Astrocyte (in vitro differentiated cells and primary cell): ENCODE data around the gene S1PR1. TPM values are rescaled to one million over a fixed set of nuclear protein-coding genes. Genes with fewer than 3 reads are reported as not detected.

Experiments used
- DNase-seq: peaks from one replicate; pipeline ENCODE4 v3.0.0-alpha.2; 2010; ENCODE audit warnings: low read depth
- FAIRE-seq: peaks from 2 replicates; lab custom pipeline; 2011; peaks lifted over from hg19 to GRCh38; lab: Jason Lieb, UNC
- H2AFZ ChIP-seq: 2 replicates; pipeline ENCODE4 v1.6.0; 2012; ENCODE audit warnings: low read depth, low read length, inconsistent platforms
- H3K27ac ChIP-seq: 2 replicates; pipeline ENCODE4 v1.5.1; 2011; ENCODE audit warnings: low read depth, low read length, inconsistent platforms
- H3K27me3 ChIP-seq: 2 replicates; pipeline ENCODE4 v1.6.0; 2011; ENCODE audit warnings: low read length, inconsistent platforms; ENCODE audit not compliant: insufficient read depth
- H3K36me3 ChIP-seq: 2 replicates; pipeline ENCODE4 v1.5.1; 2011; ENCODE audit warnings: low read length, inconsistent platforms; ENCODE audit not compliant: insufficient read depth
- H3K4me1 ChIP-seq: 2 replicates; pipeline ENCODE4 v1.5.1; 2011; ENCODE audit warnings: low read length, inconsistent platforms; ENCODE audit not compliant: insufficient read depth
- H3K4me2 ChIP-seq: 2 replicates; pipeline ENCODE4 v1.6.0; 2012; ENCODE audit warnings: low read length, inconsistent platforms
- H3K4me3 ChIP-seq: 2 replicates; pipeline ENCODE4 v1.5.1; 2011; ENCODE audit warnings: low read depth, mild to moderate bottlenecking, low read length, inconsistent platforms; ENCODE audit not compliant: insufficient read depth
- H3K79me2 ChIP-seq: 2 replicates; pipeline ENCODE4 v1.6.0; 2012; ENCODE audit warnings: mild to moderate bottlenecking, low read length, inconsistent platforms; ENCODE audit not compliant: insufficient read depth
- H3K9ac ChIP-seq: 2 replicates; pipeline ENCODE4 v1.6.0; 2012; ENCODE audit warnings: mild to moderate bottlenecking, low read length, inconsistent platforms
- H3K9me3 ChIP-seq: 2 replicates; pipeline ENCODE4 v1.5.1; 2012; ENCODE audit warnings: low read depth, mild to moderate bottlenecking, low read length, inconsistent platforms; ENCODE audit not compliant: insufficient read depth
- H4K20me1 ChIP-seq: 2 replicates; pipeline ENCODE4 v1.6.0; 2012; ENCODE audit warnings: low read length, inconsistent platforms; ENCODE audit not compliant: insufficient read depth
- H3K27ac Mint-ChIP-seq: one replicate; pipeline ENCODE4 v1.8.0; 2021; ENCODE audit warnings: mild to moderate bottlenecking, mixed read lengths; ENCODE audit not compliant: unreplicated experiment
- H3K27me3 Mint-ChIP-seq: one replicate; pipeline ENCODE4 v1.8.0; 2021; ENCODE audit warnings: low read depth, mixed read lengths; ENCODE audit not compliant: unreplicated experiment
- H3K36me3 Mint-ChIP-seq: one replicate; pipeline ENCODE4 v1.8.0; 2021; ENCODE audit warnings: low read depth, mixed read lengths; ENCODE audit not compliant: unreplicated experiment
- H3K4me1 Mint-ChIP-seq: one replicate; pipeline ENCODE4 v1.8.0; 2021; ENCODE audit warnings: low read depth, mixed read lengths; ENCODE audit not compliant: unreplicated experiment
- H3K4me3 Mint-ChIP-seq: one replicate; pipeline ENCODE4 v1.8.0; 2021; ENCODE audit warnings: mild to moderate bottlenecking, moderate library complexity, mixed read lengths; ENCODE audit not compliant: unreplicated experiment
- H3K9me3 Mint-ChIP-seq: one replicate; pipeline ENCODE4 v1.8.0; 2021; ENCODE audit warnings: mild to moderate bottlenecking, mixed read lengths; ENCODE audit not compliant: unreplicated experiment
- CTCF ChIP-seq: IDR thresholded peaks from 2 replicates; pipeline ENCODE4 v1.5.1; 2011; ENCODE audit warnings: low read depth, mild to moderate bottlenecking, inconsistent platforms, low read length, moderate library complexity; ENCODE audit not compliant: insufficient read depth
- EZH2 ChIP-seq: IDR thresholded peaks from 2 replicates; pipeline ENCODE4 v1.6.1; 2012; ENCODE audit warnings: mild to moderate bottlenecking, low read length, inconsistent platforms; ENCODE audit not compliant: insufficient read depth
- total RNA-seq: library from RNA; stranded (reverse); gene quantifications from 2 replicates; pipeline ENCODE4 v1.2.1, GENCODE V29; 2021

Gene S1PR1
- total RNA-seq, 1 donor from 2014 or later: 14.4 TPM

DNA sequence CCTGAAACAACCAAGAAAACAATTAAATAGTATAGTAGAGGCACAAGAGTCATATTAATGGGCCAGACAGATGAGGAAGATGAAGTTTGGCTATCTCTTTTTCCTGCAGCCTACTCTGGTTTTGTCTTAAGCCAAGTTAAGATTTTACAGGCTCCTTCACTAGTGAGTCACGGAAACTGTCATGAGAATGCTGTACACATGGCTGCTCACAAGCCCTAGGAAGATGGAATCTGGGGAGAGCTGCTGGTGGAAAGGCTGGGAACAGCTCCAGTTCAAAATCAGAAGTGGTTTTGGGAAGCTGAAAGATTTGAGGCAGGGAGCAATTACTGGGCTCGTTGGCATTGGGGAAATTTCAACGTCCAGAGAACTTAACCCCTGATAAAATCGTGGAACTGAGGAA lies 46.4 kb upstream of the S1PR1 start:
- H3K27ac Mint-ChIP-seq: no peak overlapping the region
- H3K4me2 ChIP-seq: no peak overlapping the region
- TF ChIP-seq CTCF: no peak
- H3K4me1 ChIP-seq: peaks cover 8% of the 10 kb centered on the region
- no peak overlapping the region for H3K9ac ChIP-seq
- H4K20me1 ChIP-seq: no peaks in the 10 kb centered on the region
- H3K9me3 ChIP-seq: no peaks in the 10 kb centered on the region
- H3K4me1 Mint-ChIP-seq: peaks cover 6% of the 10 kb centered on the region
- H3K36me3 ChIP-seq: no peaks in the 10 kb centered on the region
- FAIRE-seq (no peak), DNase-seq (peak; percentile 51)
- H3K79me2 ChIP-seq: no peaks in the 10 kb centered on the region
- H2AFZ ChIP-seq: no peak overlapping the region
- no peak overlapping the region for H3K27ac ChIP-seq
- no peak overlapping the region for H3K4me3 ChIP-seq
- peaks cover 4% of the 10 kb centered on the region for H3K27me3 Mint-ChIP-seq
- H3K4me3 Mint-ChIP-seq: no peak overlapping the region
- no peaks in the 10 kb centered on the region for H3K36me3 Mint-ChIP-seq
- no peaks in the 10 kb centered on the region for H3K27me3 ChIP-seq
- peaks cover 3% of the 10 kb centered on the region for H3K9me3 Mint-ChIP-seq

GRCh38 chr1:101191049-101191448 lies 45.8 kb upstream of the S1PR1 start:
- Histone ChIP-seq H2AFZ (no peak overlapping the region), H3K79me2 (no peaks in the 10 kb centered on the region), H3K27me3 (no peaks in the 10 kb centered on the region), H3K9ac (no peak overlapping the region), H4K20me1 (no peaks in the 10 kb centered on the region), H3K9me3 (no peaks in the 10 kb centered on the region), H3K4me2 (no peak overlapping the region), H3K4me3 (no peak overlapping the region), H3K4me1 (peaks cover 3% of the 10 kb centered on the region), H3K36me3 (no peaks in the 10 kb centered on the region), H3K27ac (no peak overlapping the region)
- no peak for FAIRE-seq
- Mint-ChIP-seq H3K27ac (no peak overlapping the region), H3K4me3 (no peak overlapping the region), H3K27me3 (peaks cover 4% of the 10 kb centered on the region), H3K9me3 (peaks cover 3% of the 10 kb centered on the region), H3K36me3 (no peaks in the 10 kb centered on the region), H3K4me1 (peaks cover 5% of the 10 kb centered on the region)
- no peak for DNase-seq
- TF ChIP-seq EZH2: no peak

- Mint-ChIP-seq H3K27me3 (peaks cover 4% of the 10 kb centered on the region), H3K27ac (no peak overlapping the region), H3K36me3 (no peaks in the 10 kb centered on the region), H3K4me3 (no peak overlapping the region), H3K4me1 (peaks cover 2% of the 10 kb centered on the region), H3K9me3 (no peaks in the 10 kb centered on the region)
- Histone ChIP-seq H3K27me3 (no peaks in the 10 kb centered on the region), H2AFZ (no peak overlapping the region), H3K79me2 (no peaks in the 10 kb centered on the region), H3K27ac (no peak overlapping the region), H4K20me1 (no peaks in the 10 kb centered on the region), H3K36me3 (no peaks in the 10 kb centered on the region), H3K9ac (no peak overlapping the region), H3K4me2 (no peak overlapping the region), H3K4me1 (no peaks in the 10 kb centered on the region), H3K9me3 (no peaks in the 10 kb centered on the region), H3K4me3 (no peak overlapping the region)
- DNase-seq (no peak), FAIRE-seq (no peak)
- no peak for TF ChIP-seq CTCF
- TF ChIP-seq EZH2: no peak
Observed at GRCh38 chr1:101193733-101194169, 43.1 kb upstream of the S1PR1 start.
